Measurements from ENCODE around the gene ERICH4. TPM values are rescaled to one million over a fixed set of nuclear protein-coding genes. Genes with fewer than 3 reads are reported as not detected.

Gene ERICH4, protein sequence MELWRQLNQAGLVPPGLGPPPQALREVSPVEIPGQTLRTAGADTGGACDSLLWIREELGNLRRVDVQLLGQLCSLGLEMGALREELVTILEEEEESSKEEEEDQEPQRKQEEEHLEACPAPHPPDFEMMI
- not detected for total RNA-seq

DNA sequence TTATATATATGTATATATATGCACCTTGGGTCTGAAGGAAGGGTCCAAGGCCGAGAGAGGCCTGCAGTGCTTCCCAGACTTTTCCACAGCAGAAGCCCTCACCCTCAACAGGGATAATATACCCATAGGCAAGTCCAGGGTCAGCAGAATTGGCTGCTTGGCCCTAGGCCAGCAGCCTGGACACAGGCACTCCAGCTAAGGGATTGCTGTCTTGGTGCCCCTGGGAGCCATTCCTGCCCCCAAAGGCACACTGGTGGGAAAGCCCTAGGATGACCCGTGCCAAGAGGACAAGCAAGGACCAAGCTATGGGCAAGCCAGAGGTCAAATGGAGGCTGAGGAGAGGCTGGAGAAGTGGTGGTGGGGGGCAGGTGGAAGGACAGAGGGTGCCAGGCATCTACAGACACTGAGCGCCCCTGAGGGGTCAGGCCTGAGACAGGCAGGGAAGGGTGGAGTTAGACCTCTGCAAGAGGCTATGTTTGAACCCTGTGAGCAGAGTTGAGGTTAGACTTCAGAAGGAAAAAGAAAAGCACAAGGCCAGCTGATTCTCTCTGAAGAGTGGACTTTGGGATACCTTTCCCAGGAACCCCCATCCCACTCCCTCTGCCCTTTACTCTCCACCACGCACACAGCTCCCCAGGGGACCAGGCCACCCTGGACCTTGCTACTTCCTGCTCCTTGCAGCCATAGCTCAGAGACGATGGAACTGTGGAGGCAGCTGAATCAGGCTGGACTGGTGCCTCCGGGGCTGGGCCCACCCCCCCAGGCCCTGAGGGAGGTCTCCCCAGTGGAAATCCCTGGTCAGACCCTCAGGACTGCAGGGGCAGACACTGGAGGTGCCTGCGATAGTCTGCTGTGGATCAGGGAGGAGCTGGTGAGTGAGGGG is at the start of gene ERICH4:
Gene ERICH4 (plus strand): TSS at position 684 of the 883 bp plus-strand sequence. CDS start 14 bp downstream, at position 698.
- no peak within 1 kb of the TSS for H3K27ac ChIP-seq
- H3K27me3 ChIP-seq: no peaks in the 10 kb centered on the region
- H3K4me1 ChIP-seq: peaks cover 0 to 13% of the 10 kb centered on the region in 2 donors
- H3K36me3 ChIP-seq: peaks cover 5% of the 10 kb centered on the region
- no peaks in the 10 kb centered on the region for H3K9me3 ChIP-seq
- TF ChIP-seq, protein P1, sequence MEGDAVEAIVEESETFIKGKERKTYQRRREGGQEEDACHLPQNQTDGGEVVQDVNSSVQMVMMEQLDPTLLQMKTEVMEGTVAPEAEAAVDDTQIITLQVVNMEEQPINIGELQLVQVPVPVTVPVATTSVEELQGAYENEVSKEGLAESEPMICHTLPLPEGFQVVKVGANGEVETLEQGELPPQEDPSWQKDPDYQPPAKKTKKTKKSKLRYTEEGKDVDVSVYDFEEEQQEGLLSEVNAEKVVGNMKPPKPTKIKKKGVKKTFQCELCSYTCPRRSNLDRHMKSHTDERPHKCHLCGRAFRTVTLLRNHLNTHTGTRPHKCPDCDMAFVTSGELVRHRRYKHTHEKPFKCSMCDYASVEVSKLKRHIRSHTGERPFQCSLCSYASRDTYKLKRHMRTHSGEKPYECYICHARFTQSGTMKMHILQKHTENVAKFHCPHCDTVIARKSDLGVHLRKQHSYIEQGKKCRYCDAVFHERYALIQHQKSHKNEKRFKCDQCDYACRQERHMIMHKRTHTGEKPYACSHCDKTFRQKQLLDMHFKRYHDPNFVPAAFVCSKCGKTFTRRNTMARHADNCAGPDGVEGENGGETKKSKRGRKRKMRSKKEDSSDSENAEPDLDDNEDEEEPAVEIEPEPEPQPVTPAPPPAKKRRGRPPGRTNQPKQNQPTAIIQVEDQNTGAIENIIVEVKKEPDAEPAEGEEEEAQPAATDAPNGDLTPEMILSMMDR (IDR thresholded peaks at IDR 0.05): no peak
- no peak within 1 kb of the TSS for H3K4me3 ChIP-seq
- no peak for DNase-seq (ENCODE audit: low spot score)

DNA sequence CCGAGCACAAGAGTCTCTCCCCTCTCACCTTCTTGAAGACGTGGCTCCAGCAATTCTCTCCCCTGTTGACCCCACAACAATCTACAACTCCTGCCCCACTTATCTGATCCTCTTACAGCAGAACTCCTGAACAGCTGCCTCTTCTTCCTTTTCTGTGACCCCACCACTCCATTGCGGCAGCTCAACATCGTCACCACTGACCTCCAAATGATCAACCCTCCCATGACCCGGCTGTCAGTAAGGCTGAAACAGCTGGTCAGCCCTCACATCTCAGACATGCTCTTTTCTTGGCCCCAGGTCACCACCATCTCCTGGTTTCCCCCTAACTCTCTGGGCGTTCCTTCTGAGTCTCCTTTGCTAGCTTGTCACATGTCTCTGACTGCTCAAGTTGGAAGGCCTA is 47.6 kb upstream of the ERICH4 start:
- H3K9me3 ChIP-seq: no peaks in the 10 kb centered on the region
- TF ChIP-seq, protein P1 (IDR thresholded peaks at IDR 0.05): no peak

DNA sequence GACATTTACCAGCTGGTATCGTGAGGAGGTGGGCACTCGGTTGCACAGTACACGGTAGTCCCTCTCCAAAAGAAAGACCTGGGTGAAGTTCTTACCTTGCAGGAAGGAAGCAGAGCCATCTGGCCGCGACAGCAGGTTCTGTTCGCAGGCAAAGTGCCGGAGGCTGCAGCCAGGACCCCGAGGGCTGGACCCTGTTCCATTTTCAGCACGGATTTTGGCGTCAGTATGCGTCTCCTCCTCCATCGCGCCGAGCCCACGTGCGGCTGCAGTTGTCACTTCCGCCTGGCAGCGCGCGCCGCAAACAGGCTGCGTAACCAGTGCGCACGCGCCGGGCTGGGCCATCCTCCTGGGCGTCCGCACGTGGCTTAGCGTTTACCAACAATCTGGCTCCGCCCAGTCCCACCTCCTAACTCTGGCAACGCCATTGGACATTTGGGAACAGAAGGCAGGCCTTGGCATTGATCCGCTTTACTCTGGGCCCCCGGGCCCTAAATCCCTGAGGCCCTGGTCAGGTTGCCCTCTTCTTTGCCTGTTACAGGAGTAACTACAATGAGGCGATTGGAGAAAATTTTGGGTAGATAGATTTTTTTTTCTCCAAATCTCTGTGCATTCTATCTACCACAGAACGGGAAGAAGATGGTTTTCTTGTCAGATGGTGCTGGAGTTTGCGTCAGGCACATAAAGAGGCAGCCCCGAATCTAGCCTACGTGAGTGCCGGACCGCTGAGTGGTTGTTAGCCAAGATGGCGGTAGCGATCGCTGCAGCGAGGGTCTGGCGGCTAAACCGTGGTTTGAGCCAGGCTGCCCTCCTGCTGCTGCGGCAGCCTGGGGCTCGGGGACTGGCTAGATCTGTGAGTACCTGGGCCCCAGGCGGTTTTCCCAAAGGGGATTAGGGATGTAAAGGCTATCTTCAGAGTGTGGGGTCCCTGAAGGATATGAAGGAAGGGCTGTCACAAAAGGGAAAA is 45.6 kb upstream of the ERICH4 start, which contains the start of the genes BCKDHA and EXOSC5:
Gene BCKDHA (plus strand): TSS at position 733 of the 964 bp plus-strand sequence. CDS start 10 bp downstream, at position 743.
Gene EXOSC5 (minus strand): TSS at position 274 of the 964 bp plus-strand sequence. CDS start 31 bp downstream, at position 243.
- H3K4me3 ChIP-seq: peak within 1 kb of the TSS; percentile 84 to 91
- H3K27me3 ChIP-seq: no peaks in the 10 kb centered on the region
- peaks cover 0 to 17% of the 10 kb centered on the region in 2 donors for H3K4me1 ChIP-seq
- H3K9me3 ChIP-seq: no peaks in the 10 kb centered on the region
- no peaks in the 10 kb centered on the region for H3K36me3 ChIP-seq
- H3K27ac ChIP-seq: peak within 1 kb of the TSS; percentile 89 to 90
- DNase-seq (ENCODE audit: low spot score): peak; percentile 99
- TF ChIP-seq, protein P1 (IDR thresholded peaks at IDR 0.05): no peak

More for the DNA sequence above, 47.6 kb upstream of the ERICH4 start:
- Histone ChIP-seq H3K27me3 (no peaks in the 10 kb centered on the region), H3K36me3 (peaks cover 15% of the 10 kb centered on the region), H3K27ac (no peak overlapping the region), H3K4me3 (no peak overlapping the region), H3K4me1 (peaks cover 0 to 17% of the 10 kb centered on the region in 2 donors)
- DNase-seq (ENCODE audit: low spot score): no peak

DNA sequence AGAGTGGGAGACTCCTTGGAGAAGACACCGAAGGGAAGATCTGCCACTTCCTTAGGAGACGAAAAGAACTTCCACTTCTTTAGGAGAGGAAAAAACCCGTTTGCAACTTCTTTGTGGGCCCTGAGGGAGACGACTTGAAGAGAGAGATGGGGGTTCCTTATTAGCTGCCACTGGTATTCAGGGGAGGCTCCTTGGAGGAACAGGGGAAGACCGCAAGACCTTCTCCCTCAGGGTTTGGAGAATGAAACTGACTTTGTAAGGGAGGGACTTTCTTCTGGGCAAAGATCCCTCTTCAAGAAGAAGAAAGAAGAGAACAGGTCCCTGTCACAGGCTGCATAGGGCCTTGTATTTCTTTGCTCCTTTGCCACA is 44.9 kb upstream of the ERICH4 start:
- no peaks in the 10 kb centered on the region for H3K36me3 ChIP-seq
- H3K4me1 ChIP-seq: peaks cover 0 to 17% of the 10 kb centered on the region in 2 donors
- peak overlapping the region; percentile 89 to 90 for H3K27ac ChIP-seq
- H3K9me3 ChIP-seq: no peaks in the 10 kb centered on the region
- peak overlapping the region; percentile 84 to 91 for H3K4me3 ChIP-seq
- H3K27me3 ChIP-seq: no peaks in the 10 kb centered on the region
- no peak for DNase-seq (ENCODE audit: low spot score)
- TF ChIP-seq, protein P1 (IDR thresholded peaks at IDR 0.05): no peak

DNA sequence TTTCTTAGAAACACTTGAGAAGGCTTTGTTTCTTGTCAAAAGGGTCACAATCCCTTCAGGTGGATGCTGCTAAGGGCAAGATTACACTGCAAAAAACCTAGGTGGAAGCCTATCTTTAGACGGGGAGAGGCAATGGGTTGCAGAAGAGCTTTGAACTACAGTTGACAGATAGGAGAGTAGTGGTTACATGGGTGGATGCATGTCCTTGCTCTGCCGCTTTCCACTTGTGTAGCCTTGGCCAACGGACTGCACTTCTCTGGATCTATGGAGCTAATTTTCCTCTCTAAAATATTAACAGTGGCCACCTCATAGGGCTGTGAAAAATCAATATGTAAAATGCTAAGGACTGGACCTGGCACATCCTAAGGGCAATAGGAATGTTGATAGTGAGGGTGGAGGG is 44.4 kb upstream of the ERICH4 start:
- Histone ChIP-seq H3K27ac (peak overlapping the region in 1 of 2 donors; percentile 90), H3K36me3 (no peaks in the 10 kb centered on the region), H3K27me3 (no peaks in the 10 kb centered on the region), H3K9me3 (no peaks in the 10 kb centered on the region), H3K4me1 (peaks cover 0 to 17% of the 10 kb centered on the region in 2 donors), H3K4me3 (peak overlapping the region; percentile 84 to 91)
- TF ChIP-seq, protein P1 (IDR thresholded peaks at IDR 0.05): no peak
- no peak for DNase-seq (ENCODE audit: low spot score)

Data from right atrium auricular region (tissue), 2 donors.